GM04504 (cell line): ENCODE results near the gene CHD1L.
A peak's percentile ranks its signal among the peaks of the same experiment; 100 is the strongest.
"Not testable (repeated sequence)": the region's sequence is repeated elsewhere in the genome, so short reads cannot be mapped to it uniquely, and the experiment has no call there.

Source experiments
- DNase-seq: peaks from one replicate; pipeline ENCODE4 v3.0.0-alpha.2; 2012; ENCODE audit warnings: low read depth

CHD1L gene

GRCh38 chr1:147242449-147243227 lies at the start of gene CHD1L:
CHD1L (plus strand) TSS chr1:147242684; CDS start chr1:147242704, 20 bp downstream.
- peak; percentile 91 for DNase-seq

- DNase-seq, result not testable (repeated sequence)
Measured at GRCh38 chr1:147197324-147197723, 45.2 kb upstream of the CHD1L start.

GRCh38 chr1:147201276-147201675 lies 41.2 kb upstream of the CHD1L start:
- no peak for DNase-seq

GRCh38 chr1:147201786-147202185 lies 40.7 kb upstream of the CHD1L start:
- no peak for DNase-seq

GRCh38 chr1:147202576-147202975 lies 39.9 kb upstream of the CHD1L start:
- no peak for DNase-seq

GRCh38 chr1:147204080-147204479 lies 38.4 kb upstream of the CHD1L start:
- DNase-seq, result no peak

- DNase-seq, result no peak
Measured at GRCh38 chr1:147207192-147207591, 35.3 kb upstream of the CHD1L start.

- no peak for DNase-seq
Measured at GRCh38 chr1:147208619-147209018, 33.9 kb upstream of the CHD1L start.

- no peak for DNase-seq
Measured at GRCh38 chr1:147209825-147210821, 32.4 kb upstream of the CHD1L start.

- no peak for DNase-seq
Measured at GRCh38 chr1:147210987-147211386, 31.5 kb upstream of the CHD1L start.

- DNase-seq, result no peak
Measured at GRCh38 chr1:147211577-147211976, 30.9 kb upstream of the CHD1L start.

- DNase-seq, result no peak
Measured at GRCh38 chr1:147213271-147213670, 29.2 kb upstream of the CHD1L start.

- DNase-seq, result no peak
Measured at GRCh38 chr1:147214325-147214724, 28.2 kb upstream of the CHD1L start.

GRCh38 chr1:147214842-147215539 lies 27.5 kb upstream of the CHD1L start:
- no peak for DNase-seq

- DNase-seq, result no peak
Measured at GRCh38 chr1:147215540-147215916, 27.0 kb upstream of the CHD1L start.

GRCh38 chr1:147216124-147216523 lies 26.4 kb upstream of the CHD1L start:
- DNase-seq, result no peak

- DNase-seq, result no peak
Measured at GRCh38 chr1:147217141-147217540, 25.3 kb upstream of the CHD1L start.

- no peak for DNase-seq
Measured at GRCh38 chr1:147218606-147219005, 23.9 kb upstream of the CHD1L start.

GRCh38 chr1:147223740-147224615 lies 18.5 kb upstream of the CHD1L start:
- no peak for DNase-seq

GRCh38 chr1:147225193-147225730 lies 17.2 kb upstream of the CHD1L start, which contains the start of gene FMO5:
FMO5 (minus strand) TSS chr1:147225339; CDS start chr1:147225029, 310 bp downstream.
- peak; percentile 27 for DNase-seq

GRCh38 chr1:147231032-147231431 lies 11.5 kb upstream of the CHD1L start:
- DNase-seq, result not testable (repeated sequence)
